ENCODE data around the gene COPS9. TPM values are rescaled to one million over a fixed set of nuclear protein-coding genes. Genes with fewer than 3 reads are reported as not detected.

Gene COPS9
- polyA plus RNA-seq, 1 donor, result 92.4 TPM

- no peak for DNase-seq
These were observed 3.5 kb downstream of the COPS9 start for GRCh38 chr2:240132651-240132980.

GRCh38 chr2:240131941-240132650 is 4.0 kb downstream of the COPS9 start:
- DNase-seq, result no peak

DNA sequence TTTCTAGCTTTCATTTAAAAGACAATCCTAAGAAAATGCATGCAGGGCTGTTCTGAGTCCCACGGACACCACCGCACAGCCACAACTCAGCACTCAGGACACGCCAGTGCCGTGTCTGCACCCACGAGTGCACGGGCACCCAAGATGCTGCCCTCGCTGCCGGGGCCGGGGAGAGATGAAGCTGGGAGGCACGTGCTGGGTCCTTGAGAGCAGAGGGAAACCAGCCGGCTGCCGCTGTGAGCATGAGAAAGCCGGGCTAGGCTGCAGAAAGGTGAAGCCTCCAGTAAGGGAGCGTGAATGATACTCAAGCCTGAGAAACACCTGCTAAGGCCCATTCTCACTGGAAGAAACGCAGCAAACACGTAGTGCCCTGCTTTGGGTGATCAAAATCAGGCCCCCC is 4.8 kb downstream of the COPS9 start:
- DNase-seq, result no peak

DNA sequence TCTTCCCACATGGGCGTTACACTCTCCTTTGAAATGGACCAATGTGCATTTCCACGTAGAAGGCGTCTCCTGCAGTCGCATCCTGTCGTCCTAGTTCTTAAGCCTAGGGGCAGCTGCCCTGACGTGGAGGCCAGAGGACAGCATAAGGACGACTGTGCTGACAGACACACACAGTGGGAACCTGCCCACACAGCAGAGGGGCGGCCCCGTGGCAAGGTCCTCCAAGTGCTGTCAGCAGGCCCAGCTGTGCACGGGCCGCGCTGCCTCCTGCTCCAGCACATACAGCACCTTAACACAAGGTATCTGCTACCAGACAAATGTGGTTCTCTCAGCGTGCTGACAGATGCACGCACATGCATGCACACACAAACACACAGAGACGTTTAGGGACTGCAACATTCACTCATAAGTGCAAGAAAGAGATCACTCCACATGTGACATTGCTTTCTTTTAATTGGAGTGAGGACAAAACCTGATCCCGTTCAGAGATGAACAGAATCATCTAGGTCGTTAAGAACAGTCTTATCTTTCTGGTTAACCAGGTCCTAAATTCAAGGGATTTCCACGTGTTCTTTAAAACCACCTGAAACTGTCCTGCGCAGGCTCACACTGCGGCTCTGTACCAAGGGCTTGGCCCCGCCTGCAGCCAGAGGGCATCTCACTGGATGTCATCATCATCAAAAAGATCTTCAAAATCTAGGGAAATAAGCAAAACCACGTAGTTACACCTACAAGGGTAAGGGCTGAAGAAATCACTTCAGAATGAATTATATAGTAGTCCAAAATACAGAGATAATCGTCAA is 5.5 kb downstream of the COPS9 start:
- DNase-seq, result no peak

DNA sequence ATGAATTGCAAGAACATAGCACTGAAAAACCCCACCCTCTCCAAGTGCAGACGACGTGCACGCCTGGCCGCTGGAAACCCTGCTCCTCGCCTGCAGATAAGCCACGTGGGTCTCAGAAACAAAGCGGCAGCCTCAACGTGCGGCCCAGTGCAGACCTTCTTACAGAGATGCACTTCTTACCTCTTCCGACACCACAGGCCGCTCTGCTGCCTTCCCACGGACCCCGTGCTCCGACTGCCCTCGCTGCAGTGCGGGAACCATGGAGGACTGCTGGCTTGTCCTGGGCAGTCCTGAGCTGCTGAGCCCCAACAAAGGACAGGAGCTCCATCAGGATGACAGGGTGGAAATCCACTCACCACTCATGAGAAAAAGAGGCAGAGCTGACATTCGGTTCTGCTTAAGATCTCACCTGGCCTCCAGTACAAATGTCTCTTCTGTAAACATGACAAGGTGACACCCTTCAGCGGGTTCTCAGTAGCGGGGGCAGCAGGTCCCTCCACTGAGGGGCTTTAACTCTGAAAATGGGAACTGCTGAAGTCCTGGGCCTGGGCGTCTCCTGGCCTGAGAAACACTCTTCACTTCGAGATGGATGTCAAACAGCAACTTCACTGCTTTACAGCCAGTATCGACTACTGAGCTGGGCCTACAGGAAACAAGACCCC is 6.2 kb downstream of the COPS9 start:
- DNase-seq, result no peak

DNA sequence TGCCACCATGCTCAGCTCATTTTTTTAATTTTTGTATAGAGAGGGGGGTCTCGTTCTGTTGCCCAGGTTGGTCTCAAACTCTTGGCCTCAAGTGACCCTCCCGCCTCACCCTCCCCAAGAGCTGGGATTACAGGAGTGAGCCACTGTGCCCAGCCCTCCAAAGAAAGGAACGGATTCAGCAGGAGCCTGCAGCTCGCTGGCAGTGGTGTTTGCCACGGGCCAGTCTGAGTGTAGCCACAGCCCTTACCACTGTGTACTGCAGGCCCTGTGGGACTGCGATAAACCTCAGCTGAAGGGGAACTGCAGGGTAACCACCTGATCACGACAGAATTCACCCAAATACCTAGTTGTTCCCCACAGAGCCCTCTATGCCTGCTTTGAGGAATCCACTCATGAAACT is 6.8 kb downstream of the COPS9 start:
- no peak for DNase-seq

DNA sequence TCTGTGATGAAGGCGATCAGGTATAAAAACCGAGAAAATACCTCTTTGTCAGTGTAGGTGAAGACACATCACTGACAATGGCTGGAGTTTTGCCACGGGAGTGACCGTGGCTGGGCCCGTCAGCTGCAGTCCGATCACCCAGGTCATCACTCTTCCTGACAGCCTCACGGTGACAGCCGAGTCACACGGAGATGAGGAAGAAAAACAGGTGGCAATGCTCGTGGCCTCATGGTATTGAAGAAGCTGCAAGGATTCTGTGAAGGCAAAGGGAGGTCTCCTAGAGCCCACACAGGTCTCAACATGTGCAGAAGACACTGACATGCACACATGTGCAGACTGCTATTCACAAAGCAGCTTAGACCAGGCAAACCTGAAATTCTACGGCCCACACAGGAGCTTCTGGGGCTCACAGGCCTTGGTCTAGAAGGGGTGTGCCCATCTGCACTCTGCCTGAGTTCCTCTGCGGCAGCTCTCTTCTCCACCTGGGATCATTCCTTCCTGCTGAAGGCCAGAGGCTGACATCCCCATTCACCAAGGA is 7.4 kb downstream of the COPS9 start:
- DNase-seq, result no peak

DNA sequence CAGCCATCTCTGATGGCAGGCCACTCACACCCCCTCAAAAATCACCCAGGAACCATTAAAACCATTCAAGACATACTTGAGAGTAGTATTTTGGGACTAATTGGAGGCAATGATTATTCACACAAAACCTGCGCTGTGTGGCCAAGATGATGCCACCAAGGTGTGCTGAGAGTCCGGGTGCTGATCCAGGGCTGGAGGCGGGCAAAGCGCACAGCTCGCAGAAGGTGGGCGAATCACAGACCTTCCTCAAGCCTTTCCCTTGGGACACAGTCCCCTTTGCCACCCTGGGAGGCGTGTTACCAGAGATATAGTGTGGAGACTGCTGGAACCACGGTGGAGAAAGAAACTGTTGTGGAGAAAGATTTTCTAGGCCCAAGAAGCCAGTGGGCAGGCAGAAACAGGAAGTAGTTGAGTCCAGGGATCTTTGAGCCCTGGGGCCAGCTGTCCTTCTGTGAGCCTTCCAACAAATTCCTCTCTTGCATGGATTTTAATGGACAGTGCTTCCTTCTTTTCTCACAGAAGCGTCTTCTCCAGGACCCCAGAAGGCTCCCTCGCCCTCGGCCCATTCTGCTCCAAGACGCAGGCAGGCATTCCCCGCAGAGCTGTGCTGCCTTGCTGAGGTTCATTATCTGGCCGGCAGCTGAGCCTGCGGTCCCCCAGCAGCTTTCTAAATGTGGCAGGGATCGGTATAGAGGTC is 8.0 kb downstream of the COPS9 start:
- no peak for DNase-seq

GRCh38 chr2:240127191-240127750 is 8.8 kb downstream of the COPS9 start:
- DNase-seq, result no peak

DNA sequence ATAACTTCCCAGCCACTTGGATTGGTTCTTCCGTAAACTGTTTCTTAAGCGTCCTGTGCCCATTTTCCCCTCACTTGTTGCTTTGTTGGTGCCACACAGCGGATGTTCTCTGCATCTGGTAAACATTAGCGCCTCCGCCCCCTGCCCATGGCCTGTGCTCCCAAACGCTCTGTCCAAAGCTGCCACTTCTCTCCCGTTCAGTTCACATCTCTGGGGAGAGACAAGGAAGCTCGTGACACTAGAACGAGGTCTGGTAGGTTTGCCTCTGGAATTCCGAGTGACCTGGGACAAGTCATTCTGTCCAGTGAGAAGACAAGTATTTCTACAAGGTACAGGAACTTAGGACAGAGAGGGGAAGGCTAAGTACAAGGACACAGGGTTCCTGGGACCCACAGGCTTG is 9.4 kb downstream of the COPS9 start:
- no peak for DNase-seq

DNA sequence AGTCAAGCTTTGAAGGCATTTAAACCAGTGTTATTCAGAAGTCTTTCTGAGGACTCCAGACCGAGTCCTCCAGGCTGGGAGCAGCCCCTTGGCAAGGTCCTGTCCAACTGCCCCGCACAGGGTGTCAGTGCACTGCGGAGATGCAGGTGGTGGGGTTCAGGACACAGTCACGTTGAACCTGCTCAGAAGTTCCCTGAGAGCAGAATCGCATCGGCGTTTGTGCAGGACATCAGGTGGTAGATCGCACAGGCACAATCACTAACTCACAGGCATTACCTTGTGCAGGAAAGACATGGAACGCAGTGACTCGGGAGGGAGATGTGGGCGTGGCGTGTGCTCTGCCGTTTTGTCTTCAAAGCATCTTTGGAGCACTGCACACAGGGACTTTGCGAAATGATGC is 10.4 kb downstream of the COPS9 start:
- no peak for DNase-seq

DNA sequence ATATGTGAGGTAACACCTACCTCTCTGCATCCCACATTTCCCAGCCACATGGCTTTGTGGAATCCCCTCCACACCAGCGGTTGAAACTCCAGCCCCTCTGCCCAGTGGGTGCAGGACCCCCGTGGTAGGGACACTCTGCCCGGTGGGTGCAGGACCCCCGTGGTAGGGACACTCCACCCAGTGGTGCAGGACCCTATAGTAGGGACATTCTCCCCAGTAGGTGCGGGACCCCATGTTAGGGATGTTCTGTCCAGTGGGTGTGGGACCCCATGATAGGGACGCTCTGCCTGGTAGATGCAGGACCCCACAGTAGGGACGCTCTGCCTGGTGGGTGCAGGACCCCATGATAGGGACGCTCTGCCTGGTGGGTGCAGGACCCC is 11.5 kb downstream of the COPS9 start:
- DNase-seq, result no peak

- DNase-seq, result no peak
These were observed 12.1 kb downstream of the COPS9 start for GRCh38 chr2:240123821-240124650.

DNA sequence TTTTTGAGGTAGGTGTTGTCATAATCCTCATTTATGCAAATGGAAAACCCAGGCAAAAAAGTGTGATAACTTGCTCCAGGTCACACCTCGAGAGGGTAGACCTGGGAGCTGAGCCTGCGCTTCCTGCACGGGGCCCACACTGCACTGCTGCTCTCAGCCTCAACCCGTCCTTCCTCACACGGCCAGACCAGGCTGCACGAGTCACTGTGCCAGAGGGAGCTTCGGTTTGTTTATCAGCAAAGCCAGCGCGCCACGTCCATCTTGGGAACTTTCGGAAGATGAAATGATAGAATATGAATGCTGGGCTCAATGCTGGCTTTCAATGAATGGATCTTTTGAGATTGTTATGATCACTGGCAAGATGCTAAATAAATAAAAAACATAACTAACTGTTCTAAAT is 14.4 kb downstream of the COPS9 start:
- DNase-seq, result no peak

GRCh38 chr2:240121190-240121589 is 14.9 kb downstream of the COPS9 start:
- no peak for DNase-seq

GRCh38 chr2:240114233-240114632 is 21.9 kb downstream of the COPS9 start:
- no peak for DNase-seq

GRCh38 chr2:240112914-240113690 is 23.0 kb downstream of the COPS9 start:
- no peak for DNase-seq

DNA sequence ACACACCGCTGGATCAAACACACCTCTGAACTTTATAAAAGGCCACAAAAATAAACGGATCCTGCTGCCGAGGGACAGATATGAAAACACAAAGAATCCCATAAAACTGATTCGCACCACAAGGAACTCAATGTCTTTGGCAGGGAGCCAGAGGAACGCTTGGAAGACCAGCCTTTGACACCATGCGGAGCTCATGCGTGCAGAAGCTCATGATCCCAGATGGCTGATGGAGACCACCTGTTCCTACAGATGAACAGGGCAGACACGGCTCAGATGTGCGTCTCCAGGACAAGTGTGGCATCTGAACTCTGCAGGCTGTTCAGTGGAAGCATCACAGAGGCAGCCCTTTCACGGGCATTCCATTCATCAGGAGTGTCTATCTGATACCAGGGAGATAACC is 24.9 kb downstream of the COPS9 start:
- DNase-seq, result no peak

DNA sequence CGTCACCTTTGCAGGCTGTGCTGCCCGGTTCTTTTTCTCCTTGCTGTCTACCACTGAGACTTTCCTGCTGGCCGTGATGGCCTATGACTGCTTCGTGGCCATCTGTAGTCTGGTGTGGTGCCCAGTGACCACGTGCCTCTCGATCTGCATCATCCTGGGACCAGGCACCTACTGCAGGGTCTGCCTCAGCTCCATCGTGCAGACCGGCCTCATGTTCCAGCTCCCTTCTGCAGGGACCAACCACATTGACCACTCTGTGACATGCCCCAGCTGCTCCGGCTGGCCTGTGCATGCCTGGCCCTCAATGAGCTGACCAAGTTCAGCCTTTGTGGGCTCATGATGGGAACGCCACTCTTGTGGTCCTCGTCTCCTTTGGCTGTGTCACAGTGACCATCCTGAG is 26.7 kb downstream of the COPS9 start:
- DNase-seq, result no peak

- DNase-seq, result no peak
These were observed 28.7 kb downstream of the COPS9 start for GRCh38 chr2:240107477-240107796.
